ENCODE measurements around the gene GFM2. TPM values are rescaled to one million over a fixed set of nuclear protein-coding genes. Genes with fewer than 3 reads are reported as not detected.

GFM2 gene
- total and polyA plus RNA-seq, 2 of the 13 experiments (the other 11 are each of a cell fraction or from before 2014, with no cell fraction given), result 22.0 to 41.6 TPM

GRCh38 chr5:74766849-74767578, at the start of gene GFM2, which contains the start of gene NSA2 (continued):
- TF ChIP-seq MTF1 (CRISPR knock-in tag; IDR thresholded peaks at IDR 0.05), result 0 out of 2 replicates have a peak, but pooled peaks have one; percentile 64
- TF ChIP-seq, protein P1, sequence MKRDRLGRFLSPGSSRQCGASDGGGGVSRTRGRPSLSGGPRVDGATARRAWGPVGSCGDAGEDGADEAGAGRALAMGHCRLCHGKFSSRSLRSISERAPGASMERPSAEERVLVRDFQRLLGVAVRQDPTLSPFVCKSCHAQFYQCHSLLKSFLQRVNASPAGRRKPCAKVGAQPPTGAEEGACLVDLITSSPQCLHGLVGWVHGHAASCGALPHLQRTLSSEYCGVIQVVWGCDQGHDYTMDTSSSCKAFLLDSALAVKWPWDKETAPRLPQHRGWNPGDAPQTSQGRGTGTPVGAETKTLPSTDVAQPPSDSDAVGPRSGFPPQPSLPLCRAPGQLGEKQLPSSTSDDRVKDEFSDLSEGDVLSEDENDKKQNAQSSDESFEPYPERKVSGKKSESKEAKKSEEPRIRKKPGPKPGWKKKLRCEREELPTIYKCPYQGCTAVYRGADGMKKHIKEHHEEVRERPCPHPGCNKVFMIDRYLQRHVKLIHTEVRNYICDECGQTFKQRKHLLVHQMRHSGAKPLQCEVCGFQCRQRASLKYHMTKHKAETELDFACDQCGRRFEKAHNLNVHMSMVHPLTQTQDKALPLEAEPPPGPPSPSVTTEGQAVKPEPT (CRISPR knock-in tag; IDR thresholded peaks at IDR 0.05; ENCODE audit: low read depth), result peak; percentile 91
- peak; percentile 53; the same call in 1 of the 2 replicates for TF ChIP-seq BCL3 (CRISPR knock-in tag; IDR thresholded peaks at IDR 0.05)
- TF ChIP-seq ZNF713 (CRISPR knock-in tag; IDR thresholded peaks at IDR 0.05), result peak; percentile 88; the same call in 1 of the 2 replicates
- TF ChIP-seq, protein P2, sequence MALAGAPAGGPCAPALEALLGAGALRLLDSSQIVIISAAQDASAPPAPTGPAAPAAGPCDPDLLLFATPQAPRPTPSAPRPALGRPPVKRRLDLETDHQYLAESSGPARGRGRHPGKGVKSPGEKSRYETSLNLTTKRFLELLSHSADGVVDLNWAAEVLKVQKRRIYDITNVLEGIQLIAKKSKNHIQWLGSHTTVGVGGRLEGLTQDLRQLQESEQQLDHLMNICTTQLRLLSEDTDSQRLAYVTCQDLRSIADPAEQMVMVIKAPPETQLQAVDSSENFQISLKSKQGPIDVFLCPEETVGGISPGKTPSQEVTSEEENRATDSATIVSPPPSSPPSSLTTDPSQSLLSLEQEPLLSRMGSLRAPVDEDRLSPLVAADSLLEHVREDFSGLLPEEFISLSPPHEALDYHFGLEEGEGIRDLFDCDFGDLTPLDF (CRISPR knock-in tag; IDR thresholded peaks at IDR 0.05), result 0 out of 2 replicates have a peak, but pooled peaks have one; percentile 53
- peak; percentile 88 for TF ChIP-seq ZFY (CRISPR knock-in tag; IDR thresholded peaks at IDR 0.05)
- peak; percentile 78; the same call in 1 of the 2 replicates for TF ChIP-seq E2F2 (CRISPR knock-in tag; IDR thresholded peaks at IDR 0.05; ENCODE audit: borderline replicate concordance)
- TF ChIP-seq EEA1 (CRISPR knock-in tag; IDR thresholded peaks at IDR 0.05; ENCODE audit: borderline replicate concordance), result peak; percentile 60; the same call in 1 of the 2 replicates
- TF ChIP-seq RARG (CRISPR knock-in tag; IDR thresholded peaks at IDR 0.05; ENCODE audit: low read depth), result no peak
- no peak for TF ChIP-seq NR2F6 (IDR thresholded peaks at IDR 0.05)
- TF ChIP-seq NR2F6 (CRISPR knock-in tag; IDR thresholded peaks at IDR 0.05), result peak; percentile 33; the same call in 1 of the 2 replicates
- TF ChIP-seq, protein P3, sequence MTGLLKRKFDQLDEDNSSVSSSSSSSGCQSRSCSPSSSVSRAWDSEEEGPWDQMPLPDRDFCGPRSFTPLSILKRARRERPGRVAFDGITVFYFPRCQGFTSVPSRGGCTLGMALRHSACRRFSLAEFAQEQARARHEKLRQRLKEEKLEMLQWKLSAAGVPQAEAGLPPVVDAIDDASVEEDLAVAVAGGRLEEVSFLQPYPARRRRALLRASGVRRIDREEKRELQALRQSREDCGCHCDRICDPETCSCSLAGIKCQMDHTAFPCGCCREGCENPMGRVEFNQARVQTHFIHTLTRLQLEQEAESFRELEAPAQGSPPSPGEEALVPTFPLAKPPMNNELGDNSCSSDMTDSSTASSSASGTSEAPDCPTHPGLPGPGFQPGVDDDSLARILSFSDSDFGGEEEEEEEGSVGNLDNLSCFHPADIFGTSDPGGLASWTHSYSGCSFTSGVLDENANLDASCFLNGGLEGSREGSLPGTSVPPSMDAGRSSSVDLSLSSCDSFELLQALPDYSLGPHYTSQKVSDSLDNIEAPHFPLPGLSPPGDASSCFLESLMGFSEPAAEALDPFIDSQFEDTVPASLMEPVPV (CRISPR knock-in tag; IDR thresholded peaks at IDR 0.05), result peak; percentile 89
- no peak for TF ChIP-seq DBP (CRISPR knock-in tag; IDR thresholded peaks at IDR 0.05; ENCODE audit: not compliant biosample characterization)
- TF ChIP-seq, protein P4, sequence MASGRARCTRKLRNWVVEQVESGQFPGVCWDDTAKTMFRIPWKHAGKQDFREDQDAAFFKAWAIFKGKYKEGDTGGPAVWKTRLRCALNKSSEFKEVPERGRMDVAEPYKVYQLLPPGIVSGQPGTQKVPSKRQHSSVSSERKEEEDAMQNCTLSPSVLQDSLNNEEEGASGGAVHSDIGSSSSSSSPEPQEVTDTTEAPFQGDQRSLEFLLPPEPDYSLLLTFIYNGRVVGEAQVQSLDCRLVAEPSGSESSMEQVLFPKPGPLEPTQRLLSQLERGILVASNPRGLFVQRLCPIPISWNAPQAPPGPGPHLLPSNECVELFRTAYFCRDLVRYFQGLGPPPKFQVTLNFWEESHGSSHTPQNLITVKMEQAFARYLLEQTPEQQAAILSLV (CRISPR knock-in tag; IDR thresholded peaks at IDR 0.05; ENCODE audit: borderline replicate concordance), result peak; percentile 96
- no peak for TF ChIP-seq SP1 (IDR thresholded peaks at IDR 0.05)
- TF ChIP-seq SP1 (CRISPR knock-in tag; IDR thresholded peaks at IDR 0.05), result peak; percentile 86
- TF ChIP-seq NRL (CRISPR knock-in tag; IDR thresholded peaks at IDR 0.05; ENCODE audit: borderline replicate concordance), result peak; percentile 74; the same call in 1 of the 2 replicates
- TF ChIP-seq ZSCAN25 (CRISPR knock-in tag; IDR thresholded peaks at IDR 0.05), result peak; percentile 73; the same call in 1 of the 2 replicates
- TF ChIP-seq MAFG (CRISPR knock-in tag; IDR thresholded peaks at IDR 0.05), result no peak
- TF ChIP-seq ZNF180 (CRISPR knock-in tag; IDR thresholded peaks at IDR 0.05; ENCODE audit: borderline replicate concordance, low read depth), result no peak
